HepG2 (cell line): ENCODE measurements around the gene ITGB1. TPM values are rescaled to one million over a fixed set of nuclear protein-coding genes. Genes with fewer than 3 reads are reported as not detected.

Experiments
- ARID2 ChIP-seq: sonication (generic); formaldehyde crosslinking; IDR thresholded peaks from 2 replicates; pipeline ENCODE4 v1.8.1; 2022; ENCODE audit warnings: mild to moderate bottlenecking, missing genetic modification reagents, borderline replicate concordance
- KLF9 ChIP-seq: IDR thresholded peaks from 2 replicates; pipeline ENCODE4 v1.6.1; 2016; ENCODE audit warnings: low read depth
- KMT2A ChIP-seq: sonication (generic); formaldehyde crosslinking; IDR thresholded peaks from 2 replicates; pipeline ENCODE4 v1.4.0; 2020; ENCODE audit warnings: missing genetic modification reagents
- PBX2 ChIP-seq: IDR thresholded peaks from 2 replicates; pipeline ENCODE4 v1.6.1; 2016; ENCODE audit warnings: control low read depth
- SAP130 ChIP-seq: IDR thresholded peaks from 2 replicates; pipeline ENCODE4 v1.6.1; 2016; ENCODE audit warnings: low read depth
- SNRNP70 ChIP-seq: fragments of 200-400 bp; formaldehyde crosslinking; IDR thresholded peaks from 2 replicates; pipeline ENCODE4 v1.6.1; 2017; ENCODE audit warnings: mild to moderate bottlenecking, low read depth, low read length, moderate library complexity
- SRF ChIP-seq: IDR thresholded peaks from 2 replicates; pipeline ENCODE4 v1.6.1; 2011; ENCODE audit warnings: mild to moderate bottlenecking, low read depth, low read length, moderate library complexity
- XBP1 ChIP-seq: sonication (generic); formaldehyde crosslinking; IDR thresholded peaks from 2 replicates; pipeline ENCODE4 v1.5.0; 2020; ENCODE audit warnings: missing genetic modification reagents
- ZNF160 ChIP-seq: sonication (generic); formaldehyde crosslinking; IDR thresholded peaks from 2 replicates; pipeline ENCODE4 v1.8.0; 2022; ENCODE audit warnings: mild to moderate bottlenecking, inconsistent platforms, missing genetic modification reagents
- ZNF276 ChIP-seq: sonication (generic); formaldehyde crosslinking; IDR thresholded peaks from 2 replicates; pipeline ENCODE4 v1.4.0; 2020; ENCODE audit warnings: mild to moderate bottlenecking, low read depth, missing genetic modification reagents
- ZNF512 ChIP-seq: sonication (generic); formaldehyde crosslinking; IDR thresholded peaks from 2 replicates; pipeline ENCODE4 v1.4.0; 2020; ENCODE audit warnings: mild to moderate bottlenecking, missing genetic modification reagents
- ZNF800 ChIP-seq: sonication (generic); formaldehyde crosslinking; IDR thresholded peaks from 2 replicates; pipeline ENCODE4 v1.4.0; 2020; ENCODE audit warnings: missing genetic modification reagents
- polyA plus RNA-seq, 8 experiments: library from polyadenylated mRNA; depleted of rRNA in 3 of 8; stranded (reverse) in 7 of 8; unstranded in 1 of 8; fragments of >200 nt; fragmentation: Illumina TruSeq in 4 of 8; extraction: Trizol in 4 of 8; gene quantifications; 2 replicates each; pipeline versions ENCODE4 v1.2.1 to v1.2.3, GENCODE V29; 2011 to 2016; ENCODE audit warnings: low read depth in 4 of 8, missing spikeins in 1 of 8, mixed read lengths in 1 of 8; ENCODE audit not compliant: insufficient read depth in 1 of 8
- total RNA-seq, 5 experiments: library from RNA; depleted of rRNA; stranded (reverse); fragments of >200 nt; fragmentation: Illumina TruSeq; extraction: Trizol; gene quantifications; 2 replicates each; pipeline ENCODE4 v1.2.3, GENCODE V29; 2016; ENCODE audit warnings: low read depth in 1 of 5

ITGB1 gene
- total and polyA plus RNA-seq, 2 of the 13 experiments (the other 11 are each of a cell fraction or from before 2014, with no cell fraction given): 190 to 204 TPM

- TF ChIP-seq XBP1: no peak
- no peak for TF ChIP-seq ZNF800 (CRISPR knock-in tag)
- no peak for TF ChIP-seq KLF9
- peak; percentile 61; the same call in 1 of the 2 replicates for TF ChIP-seq SAP130 (CRISPR knock-in tag)
- no peak for TF ChIP-seq ZNF160 (CRISPR knock-in tag)
- no peak for TF ChIP-seq ZNF512 (CRISPR knock-in tag)
- peak; percentile 64; the same call in 1 of the 2 replicates for TF ChIP-seq SRF
- TF ChIP-seq SNRNP70: no peak
- TF ChIP-seq PBX2 (CRISPR knock-in tag): no peak
- no peak for TF ChIP-seq ARID2
- TF ChIP-seq ZNF276: no peak
- TF ChIP-seq KMT2A (CRISPR knock-in tag): no peak
Observed at GRCh38 chr10:32961895-32962369, 3.9 kb upstream of the ITGB1 start (continued).
